ENCODE results near the gene SLC34A2.
"Not testable (repeated sequence)": the region's sequence is repeated elsewhere in the genome, so short reads cannot be mapped to it uniquely, and the experiment has no call there.

SLC34A2 gene

DNA sequence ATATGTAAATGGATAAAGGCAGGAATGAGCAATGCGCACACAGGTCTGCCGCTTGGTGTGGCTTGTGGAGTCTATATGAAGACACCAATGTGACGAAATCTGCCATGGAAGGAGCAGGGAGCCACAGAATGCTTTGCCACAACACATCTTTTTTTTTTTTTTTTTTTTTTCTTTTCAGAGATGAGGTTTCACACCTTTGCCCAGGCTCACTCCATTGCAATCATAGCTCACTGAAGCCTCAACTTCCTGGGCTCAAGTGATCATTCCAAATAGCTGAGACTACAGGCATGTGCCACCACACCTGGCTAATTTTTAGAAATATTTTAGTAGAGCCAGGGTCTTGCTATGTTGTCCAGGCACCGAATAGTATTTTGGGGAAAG, 17.4 kb upstream of the SLC34A2 start:
- TF ChIP-seq POLR2A (IDR thresholded peaks at IDR 0.05; ENCODE audit: low read depth, low read length): no peak

DNA sequence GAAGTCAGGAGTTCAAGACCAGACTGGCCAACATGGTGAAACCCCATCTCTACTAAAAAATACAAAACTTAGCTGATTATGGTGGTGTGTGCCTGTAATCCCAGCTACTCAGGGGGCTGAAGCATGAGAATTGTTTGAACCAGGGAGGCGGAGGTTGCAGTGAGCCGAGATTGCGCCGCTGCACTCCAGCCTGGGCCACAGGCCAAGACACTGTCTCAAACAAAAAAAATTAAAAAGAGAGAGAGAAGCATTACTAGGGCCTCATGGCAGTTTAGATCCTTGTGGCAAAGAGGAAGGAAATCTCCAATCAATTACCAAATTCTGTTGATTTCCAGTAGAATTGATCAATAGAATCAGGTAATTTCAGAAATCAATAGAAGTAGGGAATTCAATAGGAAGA, 16.8 kb upstream of the SLC34A2 start:
- TF ChIP-seq POLR2A (IDR thresholded peaks at IDR 0.05; ENCODE audit: low read depth, low read length): no peak
- no peak for FAIRE-seq

More for the DNA sequence above, 17.4 kb upstream of the SLC34A2 start:
- DNase-seq (ENCODE audit: insufficient read length, low spot score): no peak
- FAIRE-seq: no peak

DNA sequence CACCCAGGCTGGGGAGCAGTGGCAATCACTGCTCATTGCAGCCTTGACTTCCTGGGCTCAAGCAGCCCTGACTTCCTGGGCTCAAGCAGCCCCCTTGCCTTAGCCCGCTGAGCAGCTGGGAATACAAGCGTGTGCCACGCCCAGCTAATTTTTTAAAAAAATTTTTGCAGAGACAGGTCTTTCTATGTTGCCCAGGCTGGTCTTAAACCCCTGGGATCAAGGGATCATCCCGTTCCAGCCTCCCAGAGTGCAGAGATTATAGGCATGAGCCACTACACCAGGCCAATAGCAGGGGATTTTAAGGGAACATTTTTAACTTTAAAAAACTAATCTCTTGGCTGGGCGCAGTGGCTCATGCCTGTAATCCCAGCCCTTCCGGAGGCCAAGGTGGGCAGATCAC, 5.3 kb upstream of the SLC34A2 start:
- no peak for FAIRE-seq
- DNase-seq (ENCODE audit: insufficient read length, low spot score): no peak
- TF ChIP-seq POLR2A (IDR thresholded peaks at IDR 0.05; ENCODE audit: low read depth, low read length): no peak

More for the DNA sequence above, 16.8 kb upstream of the SLC34A2 start:
- no peak for DNase-seq (ENCODE audit: insufficient read length, low spot score)

GRCh38 chr4:25651682-25652081, 4.0 kb upstream of the SLC34A2 start:
- FAIRE-seq (no peak), DNase-seq (ENCODE audit: insufficient read length, low spot score) (no peak)
- no peak for TF ChIP-seq POLR2A (IDR thresholded peaks at IDR 0.05; ENCODE audit: low read depth, low read length)

GRCh38 chr4:25654031-25654970, 1.4 kb upstream of the SLC34A2 start:
- FAIRE-seq (no peak), DNase-seq (ENCODE audit: insufficient read length, low spot score) (no peak)
- no peak for TF ChIP-seq POLR2A (IDR thresholded peaks at IDR 0.05; ENCODE audit: low read depth, low read length)

GRCh38 chr4:25656031-25656430, 380 bp downstream of the SLC34A2 start:
- DNase-seq (ENCODE audit: insufficient read length, low spot score) (no peak), FAIRE-seq (no peak)
- TF ChIP-seq POLR2A (IDR thresholded peaks at IDR 0.05; ENCODE audit: low read depth, low read length): no peak

DNA sequence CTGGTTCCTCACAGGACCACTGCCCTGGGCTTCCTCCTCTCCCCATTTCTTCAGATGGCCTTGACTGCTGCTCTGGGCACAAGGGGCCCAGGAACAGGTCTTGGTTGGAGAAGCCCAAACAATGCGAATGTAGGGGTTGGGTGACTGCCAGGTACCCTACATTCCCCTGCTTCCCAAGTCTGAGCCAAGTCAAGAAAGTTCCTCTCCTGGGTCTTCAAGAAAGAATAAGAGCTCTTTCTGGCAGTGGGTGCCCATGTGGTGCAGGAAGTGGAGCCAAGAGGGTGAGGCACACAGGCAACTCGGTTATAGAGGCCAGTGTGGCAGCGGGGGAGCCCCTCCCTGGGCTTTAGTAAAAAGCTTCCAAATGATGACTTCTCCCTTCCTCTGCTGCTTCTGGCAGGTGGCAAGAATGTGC, 2.7 kb downstream of the SLC34A2 start:
- TF ChIP-seq POLR2A (IDR thresholded peaks at IDR 0.05; ENCODE audit: low read depth, low read length): no peak
- FAIRE-seq (no peak), DNase-seq (ENCODE audit: insufficient read length, low spot score) (no peak)

DNA sequence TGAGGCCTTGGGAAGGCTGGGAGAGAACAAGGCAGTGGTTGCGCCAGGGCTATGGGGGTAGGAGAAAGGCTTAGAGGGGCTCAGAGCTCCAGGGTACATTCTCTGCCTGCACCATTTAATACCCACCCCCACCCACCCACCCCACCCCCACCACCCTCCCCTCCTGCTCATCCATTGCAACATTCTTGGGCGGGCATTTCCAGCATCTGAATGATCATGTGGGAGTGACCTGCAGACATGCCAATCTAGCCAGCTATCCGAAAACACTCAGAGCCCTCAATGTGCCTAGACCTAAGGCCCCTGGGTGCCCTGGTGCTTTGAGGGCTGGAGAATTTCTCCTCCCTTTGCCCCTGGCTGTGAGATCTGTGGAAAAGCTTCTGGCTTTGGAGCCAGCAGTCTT, 3.1 kb downstream of the SLC34A2 start:
- DNase-seq (ENCODE audit: insufficient read length, low spot score): no peak
- no peak for TF ChIP-seq POLR2A (IDR thresholded peaks at IDR 0.05; ENCODE audit: low read depth, low read length)
- no peak for FAIRE-seq

- DNase-seq (ENCODE audit: insufficient read length, low spot score); FAIRE-seq: not testable (repeated sequence)
Measured at GRCh38 chr4:25661441-25661840, 5.8 kb downstream of the SLC34A2 start.

- FAIRE-seq (no peak), DNase-seq (ENCODE audit: insufficient read length, low spot score) (no peak)
- no peak for TF ChIP-seq POLR2A (IDR thresholded peaks at IDR 0.05; ENCODE audit: low read depth, low read length)
Measured at GRCh38 chr4:25662306-25662705, 6.7 kb downstream of the SLC34A2 start.

DNA sequence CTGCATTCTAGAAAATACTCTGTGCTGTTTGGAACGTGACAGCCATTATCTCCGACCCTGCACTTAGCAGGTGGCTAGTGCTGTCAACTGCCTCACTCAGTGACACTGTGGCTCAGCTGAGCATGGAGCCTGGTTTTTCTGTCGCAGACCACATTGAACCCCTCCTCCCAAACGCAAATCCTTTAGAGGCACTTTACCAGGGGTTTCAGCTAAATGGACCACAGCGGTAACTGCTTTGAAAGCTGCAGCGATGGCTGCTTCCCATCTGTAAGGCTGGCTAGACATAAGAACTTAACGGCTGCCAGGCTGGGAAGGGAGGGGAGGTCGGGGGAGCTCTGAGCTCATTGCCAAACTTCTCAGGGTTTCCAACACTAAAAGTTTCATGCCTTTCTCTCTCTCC, 8.1 kb downstream of the SLC34A2 start:
- no peak for TF ChIP-seq POLR2A (IDR thresholded peaks at IDR 0.05; ENCODE audit: low read depth, low read length)

DNA sequence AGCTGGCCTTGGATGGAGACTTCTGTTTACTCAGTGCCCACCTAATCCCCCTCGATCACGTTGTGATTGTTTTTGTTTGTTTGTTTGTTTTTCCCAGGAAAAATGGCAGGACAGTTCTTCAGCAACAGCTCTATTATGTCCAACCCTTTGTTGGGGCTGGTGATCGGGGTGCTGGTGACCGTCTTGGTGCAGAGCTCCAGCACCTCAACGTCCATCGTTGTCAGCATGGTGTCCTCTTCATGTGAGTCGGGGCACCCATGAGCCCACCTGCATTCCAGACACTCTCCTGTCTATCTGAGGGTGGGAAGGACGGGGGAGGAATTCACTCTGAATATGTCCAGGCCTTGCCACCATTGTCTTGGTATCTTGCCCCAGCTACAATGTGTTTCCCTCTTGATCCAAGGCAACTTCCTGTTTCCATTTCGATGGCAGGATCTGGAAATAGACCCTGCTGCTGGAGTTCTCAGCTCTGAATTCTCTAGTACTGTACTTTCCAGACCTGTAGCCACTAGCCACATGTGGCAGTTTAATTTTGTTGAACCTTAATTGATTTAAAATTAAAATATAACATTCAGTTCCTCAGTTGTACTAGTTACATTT, 10.5 kb downstream of the SLC34A2 start:
- no peak for TF ChIP-seq POLR2A (IDR thresholded peaks at IDR 0.05; ENCODE audit: low read depth, low read length)
- no peak for DNase-seq (ENCODE audit: insufficient read length, low spot score)
- no peak for FAIRE-seq

More for the DNA sequence above, 8.1 kb downstream of the SLC34A2 start:
- FAIRE-seq: no peak
- no peak for DNase-seq (ENCODE audit: insufficient read length, low spot score)

- TF ChIP-seq POLR2A (IDR thresholded peaks at IDR 0.05; ENCODE audit: low read depth, low read length): no peak
- FAIRE-seq (no peak), DNase-seq (ENCODE audit: insufficient read length, low spot score) (no peak)
Measured at GRCh38 chr4:25667931-25668557, 12.4 kb downstream of the SLC34A2 start.

DNA sequence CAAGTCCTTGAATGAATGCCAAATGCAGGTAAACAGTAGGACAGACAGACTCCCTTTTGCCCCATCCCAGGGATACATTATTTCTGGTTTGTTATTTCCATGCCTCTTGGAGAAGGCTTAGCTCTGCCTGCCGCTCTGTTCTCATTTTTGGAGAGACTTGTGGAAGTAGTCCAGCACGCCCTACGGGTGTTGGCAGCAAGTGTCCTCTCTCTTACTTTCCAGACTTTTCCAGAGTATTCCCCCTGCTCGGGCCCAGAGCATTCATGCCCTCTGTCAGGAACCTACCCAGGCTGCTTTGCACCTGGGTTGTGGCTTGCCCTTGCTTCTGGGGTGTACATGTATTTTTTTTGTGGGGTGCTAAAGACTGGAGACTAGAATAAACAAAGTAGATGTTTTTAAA, 15.3 kb downstream of the SLC34A2 start:
- no peak for TF ChIP-seq POLR2A (IDR thresholded peaks at IDR 0.05; ENCODE audit: low read depth, low read length)
- DNase-seq (ENCODE audit: insufficient read length, low spot score): no peak
- no peak for FAIRE-seq
